ENCODE measurements around the gene ERN1. TPM values are rescaled to one million over a fixed set of nuclear protein-coding genes. Genes with fewer than 3 reads are reported as not detected.

ERN1 gene
- total and polyA plus RNA-seq, 10 donors, result 3.1 to 65.4 (median 44.1) TPM

- DNase-seq, result no peak
- peaks cover 9 to 47% (median 27%) of the 10 kb centered on the region in 6 donors for H3K4me1 ChIP-seq
- H3K36me3 ChIP-seq, result peaks cover 0 to 92% (median 55%) of the 10 kb centered on the region in 6 donors
- WGBS, 5 donors, result 92 to 100% (median 98%) methylated on average over 3 of the region's 3 CpGs
- peaks cover 4 to 23% (median 20%) of the 10 kb centered on the region in 8 donors for H3K9me3 ChIP-seq
- no peak overlapping the region for H3K27ac ChIP-seq
- no peak overlapping the region for H3K4me3 ChIP-seq
- TF ChIP-seq POLR2AphosphoS5 (IDR thresholded peaks at IDR 0.05) (no peak), POLR2A (IDR thresholded peaks at IDR 0.05) (no peak), CTCF (IDR thresholded peaks at IDR 0.05 in 8 of 11, conservative IDR thresholded peaks at IDR 0.05 in 3 of 11) (no peak)
- intact Hi-C loops (cut with DNase I; ENCODE audit: low total_unique reads), result no loop called here
- no peaks in the 10 kb centered on the region for H3K27me3 ChIP-seq (replicated peaks in 1 of 7)
Observed at GRCh38 chr17:64071111-64071510, 58.8 kb downstream of the ERN1 start.

DNA sequence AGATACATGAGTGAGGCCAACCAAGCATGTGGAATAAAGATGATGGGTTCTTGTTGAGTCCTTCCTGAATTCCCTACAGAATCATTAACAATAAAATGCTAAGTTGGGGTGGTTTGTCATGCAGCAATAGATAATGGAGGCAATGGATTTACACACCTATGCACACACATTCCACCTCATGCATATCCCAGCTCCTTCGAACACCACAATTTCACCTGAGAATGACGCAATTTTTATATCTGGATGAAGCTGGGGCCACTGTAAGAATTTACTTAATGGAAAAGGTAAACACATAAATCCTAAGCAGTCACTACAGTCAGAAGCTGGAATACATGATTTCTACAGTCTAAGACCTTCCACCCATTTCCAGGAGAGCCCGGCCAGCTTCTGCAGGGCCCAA is 59.7 kb downstream of the ERN1 start:
- Histone ChIP-seq H3K4me3 (no peak overlapping the region), H3K27me3 (replicated peaks in 1 of 7) (no peaks in the 10 kb centered on the region), H3K4me1 (peaks cover 8 to 47% (median 18%) of the 10 kb centered on the region in 6 donors), H3K27ac (no peak overlapping the region), H3K9me3 (peaks cover 4 to 23% (median 20%) of the 10 kb centered on the region in 8 donors), H3K36me3 (peaks cover 0 to 99% (median 55%) of the 10 kb centered on the region in 6 donors)
- no peak for TF ChIP-seq POLR2AphosphoS5 (IDR thresholded peaks at IDR 0.05)
- TF ChIP-seq POLR2A (IDR thresholded peaks at IDR 0.05), result no peak
- TF ChIP-seq CTCF (IDR thresholded peaks at IDR 0.05 in 8 of 11, conservative IDR thresholded peaks at IDR 0.05 in 3 of 11), result no peak
- 96 to 100% (median 98%) methylated on average over 3 of the region's 3 CpGs for WGBS, 5 donors
- no peak for DNase-seq
- intact Hi-C loops (cut with DNase I; ENCODE audit: low total_unique reads), result no loop called here

GRCh38 chr17:64069143-64069542 is 60.8 kb downstream of the ERN1 start:
- H3K27ac ChIP-seq, result no peak overlapping the region
- H3K4me3 ChIP-seq, result no peak overlapping the region
- intact Hi-C loops (cut with DNase I; ENCODE audit: low total_unique reads), result no loop called here
- no peak for DNase-seq
- H3K27me3 ChIP-seq (replicated peaks in 1 of 7), result no peaks in the 10 kb centered on the region
- TF ChIP-seq POLR2AphosphoS5 (IDR thresholded peaks at IDR 0.05), result no peak
- TF ChIP-seq CTCF (IDR thresholded peaks at IDR 0.05 in 8 of 11, conservative IDR thresholded peaks at IDR 0.05 in 3 of 11), result no peak
- no peak for TF ChIP-seq POLR2A (IDR thresholded peaks at IDR 0.05)
- peaks cover 4 to 47% (median 10%) of the 10 kb centered on the region in 6 donors for H3K4me1 ChIP-seq
- 94 to 100% (median 96%) methylated on average over 1 of the region's 1 CpG for WGBS, 5 donors
- peaks cover 0 to 100% (median 53%) of the 10 kb centered on the region in 6 donors for H3K36me3 ChIP-seq
- H3K9me3 ChIP-seq, result peaks cover 4 to 23% (median 20%) of the 10 kb centered on the region in 8 donors

GRCh38 chr17:64067657-64068056 is 62.3 kb downstream of the ERN1 start:
- WGBS, 5 donors, result 69 to 82% (median 78%) methylated on average over 3 of the region's 3 CpGs
- intact Hi-C loops (cut with DNase I; ENCODE audit: low total_unique reads), result no loop called here
- DNase-seq, result no peak
- Histone ChIP-seq H3K36me3 (peaks cover 0 to 100% (median 51%) of the 10 kb centered on the region in 6 donors), H3K9me3 (peaks cover 4 to 23% (median 20%) of the 10 kb centered on the region in 8 donors), H3K4me1 (peaks cover 14 to 53% (median 20%) of the 10 kb centered on the region in 6 donors), H3K27ac (peak overlapping the region in 7 of 8 donors; percentile 12 to 72 (median 66)), H3K4me3 (no peak overlapping the region), H3K27me3 (replicated peaks in 1 of 7) (no peaks in the 10 kb centered on the region)
- TF ChIP-seq CTCF (IDR thresholded peaks at IDR 0.05 in 8 of 11, conservative IDR thresholded peaks at IDR 0.05 in 3 of 11) (no peak), POLR2AphosphoS5 (IDR thresholded peaks at IDR 0.05) (no peak), POLR2A (IDR thresholded peaks at IDR 0.05) (no peak)
